Endothelial cell of umbilical vein (primary cell): ENCODE results near the gene NNT. TPM values are rescaled to one million over a fixed set of nuclear protein-coding genes. Genes with fewer than 3 reads are reported as not detected.

Source experiments
- BruUV-seq: library from RNA; stranded (reverse); fragments of 400-500 nt; replicated peaks from 2 replicates; lab custom pipeline; 2021; lab: Mats Ljungman, UMichigan
- CTCF ChIA-PET: fragments of 300-600, 350-600 bp; sonication (Branson Sonifier 250); formaldehyde crosslinking; loops from one replicate; lab custom pipeline; 2021; ENCODE audit warnings: antibody characterized with exemption, inconsistent platforms; lab: Charles Lee
- POLR2A ChIA-PET: fragments of 300-600, 350-600 bp; sonication (Branson Sonifier 250); formaldehyde crosslinking; loops from one replicate; lab custom pipeline; 2021; ENCODE audit warnings: antibody characterized with exemption, inconsistent platforms; lab: Charles Lee
- DNase-seq: peaks from one replicate; pipeline ENCODE4 v3.0.0-alpha.2; 2011; ENCODE audit warnings: low read depth, low spot score
- FAIRE-seq: peaks from 2 replicates; lab custom pipeline; 2011; peaks lifted over from hg19 to GRCh38; lab: Jason Lieb, UNC
- H2AFZ ChIP-seq: 2 replicates; pipeline ENCODE4 v1.6.0; 2012; ENCODE audit warnings: low read depth, low read length, control low read depth, inconsistent platforms
- H3K27ac ChIP-seq: 2 replicates; pipeline ENCODE4 v1.5.1; 2011; ENCODE audit warnings: low read depth, mild to moderate bottlenecking, control low read depth, low read length, moderate library complexity; ENCODE audit not compliant: insufficient read depth
- H3K27me3 ChIP-seq, 2 experiments: 2 replicates each; pipeline versions ENCODE4 v1.6.0 to v1.6.1; 2011; ENCODE audit warnings: low read length in 2 of 2, mixed read lengths in 1 of 2; ENCODE audit not compliant: control insufficient read depth in 2 of 2, insufficient read depth in 2 of 2
- H3K36me3 ChIP-seq, 2 experiments: 2 replicates in 1 of 2; 3 replicates in 1 of 2; pipeline ENCODE4 v1.5.1; 2011; ENCODE audit warnings: low read length in 2 of 2, mild to moderate bottlenecking in 1 of 2, moderate library complexity in 1 of 2; ENCODE audit not compliant: control insufficient read depth in 2 of 2, insufficient read depth in 2 of 2; ENCODE audit errors: extremely low read depth in 1 of 2
- H3K4me1 ChIP-seq: 3 replicates; pipeline ENCODE4 v1.5.1; 2011; ENCODE audit warnings: mild to moderate bottlenecking, low read length; ENCODE audit not compliant: control insufficient read depth, insufficient read depth; ENCODE audit errors: extremely low read depth
- H3K4me2 ChIP-seq: 2 replicates; pipeline ENCODE4 v1.6.1; 2011; ENCODE audit warnings: low read length, control low read depth, mixed read lengths; ENCODE audit not compliant: insufficient read depth
- H3K4me3 ChIP-seq, 3 experiments: fragments of 200-600 bp in 1 of 3; sonication (generic), shearing (Covaris generic) in 1 of 3; replicated peaks in 1 of 3; 2 replicates each; pipeline ENCODE4 v1.5.1; 2011 to 2016; ENCODE audit warnings: control low read depth in 3 of 3, low read length in 3 of 3, mild to moderate bottlenecking in 2 of 3, inconsistent platforms in 1 of 3, low read depth in 1 of 3, moderate library complexity in 1 of 3; ENCODE audit not compliant: insufficient read depth in 1 of 3
- H3K79me2 ChIP-seq: 2 replicates; pipeline ENCODE4 v1.6.0; 2012; ENCODE audit warnings: low read length, inconsistent platforms; ENCODE audit not compliant: control insufficient read depth, insufficient read depth
- H3K9ac ChIP-seq: replicated peaks from 2 replicates; pipeline ENCODE3; 2011; ENCODE audit warnings: low read length, control low read depth; ENCODE audit not compliant: insufficient read depth; ENCODE audit errors: extremely low read depth
- H3K9me1 ChIP-seq: replicated peaks from 3 replicates; pipeline ENCODE4 v1.6.0; 2011; ENCODE audit warnings: mild to moderate bottlenecking, low read length; ENCODE audit not compliant: control insufficient read depth, insufficient read depth; ENCODE audit errors: extremely low read depth
- H3K9me3 ChIP-seq: replicated peaks from 2 replicates; pipeline ENCODE4 v1.5.1; 2012; ENCODE audit warnings: low read length, inconsistent platforms; ENCODE audit not compliant: control insufficient read depth, insufficient read depth
- H4K20me1 ChIP-seq: replicated peaks from 2 replicates; pipeline ENCODE3; 2011; ENCODE audit warnings: mild to moderate bottlenecking, low read length; ENCODE audit not compliant: control insufficient read depth, insufficient read depth; ENCODE audit errors: extremely low read depth
- CTCF ChIP-seq, 2 donors: IDR thresholded peaks; 1 replicate in 1 of 2; 2 replicates in 1 of 2; pipeline ENCODE4 v1.5.1; 2011; ENCODE audit warnings: low read length in 2 of 2, mild to moderate bottlenecking in 2 of 2, moderate library complexity in 2 of 2, control low read depth in 1 of 2, inconsistent platforms in 1 of 2, low read depth in 1 of 2; ENCODE audit not compliant: insufficient read depth in 1 of 2; ENCODE audit errors: extremely low read depth in 1 of 2
- EZH2 ChIP-seq: IDR thresholded peaks from 2 replicates; pipeline ENCODE4 v1.6.1; 2012; ENCODE audit warnings: borderline replicate concordance, low read depth, mild to moderate bottlenecking, moderate library complexity, low read length, inconsistent platforms; ENCODE audit not compliant: severe bottlenecking
- FOS ChIP-seq: IDR thresholded peaks from 2 replicates; pipeline ENCODE4 v1.6.1; 2011; ENCODE audit warnings: mild to moderate bottlenecking, low read length, moderate library complexity, borderline replicate concordance; ENCODE audit not compliant: insufficient read depth
- GATA2 ChIP-seq: IDR thresholded peaks from 2 replicates; pipeline ENCODE4 v1.7.0; 2011; ENCODE audit warnings: low read depth, mild to moderate bottlenecking, moderate library complexity, mixed read lengths, low read length; ENCODE audit not compliant: insufficient read length, insufficient read depth
- JUN ChIP-seq: IDR thresholded peaks from 2 replicates; pipeline ENCODE4 v1.6.1; 2011; ENCODE audit warnings: borderline replicate concordance, low read depth; ENCODE audit not compliant: insufficient read length, insufficient read depth
- MAX ChIP-seq: IDR thresholded peaks from 2 replicates; pipeline ENCODE4 v1.6.1; 2011; ENCODE audit not compliant: insufficient read depth, insufficient read length
- MYC ChIP-seq: IDR thresholded peaks from one replicate; pipeline ENCODE4 v1.6.1; 2011; ENCODE audit warnings: mild to moderate bottlenecking, low read depth, low read length
- POLR2A ChIP-seq: IDR thresholded peaks from 2 replicates; pipeline ENCODE4 v1.6.1; 2012; ENCODE audit warnings: low read depth, mild to moderate bottlenecking, control low read depth, low read length
- POLR2AphosphoS5 ChIP-seq: IDR thresholded peaks from 2 replicates; pipeline ENCODE4 v1.6.1; 2012; ENCODE audit warnings: low read depth, mild to moderate bottlenecking, control low read depth, low read length, moderate library complexity; ENCODE audit not compliant: insufficient read depth
- dilution Hi-C: fragments of 300-500 bp; cut with MboI; formaldehyde crosslinking; loops from one replicate; pipeline ENCODE4 v1.15.0; 2019; ENCODE audit warnings: low sequenced_read_pairs; ENCODE audit not compliant: extremely low pct_ligation_motif_present
- intact Hi-C: fragments of 100-400 bp; cut with micrococcal nuclease; formaldehyde crosslinking; loops from one replicate; pipeline ENCODE4 v1.10.0; 2022
- polyA plus RNA-seq, 4 experiments: library from polyadenylated mRNA; depleted of rRNA in 3 of 4; stranded (reverse) in 3 of 4; unstranded in 1 of 4; fragments of >200 nt; gene quantifications; 2 replicates each; pipeline versions ENCODE4 v1.2.1 to v1.2.3, GENCODE V29; 2011 to 2012; ENCODE audit warnings: missing spikeins in 1 of 4
- total RNA-seq: library from RNA; stranded (reverse); gene quantifications from 2 replicates; pipeline ENCODE4 v1.2.3, GENCODE V29; 2021

Gene NNT
- total and polyA plus RNA-seq, 2 donors (not counting 3 experiments of a cell fraction or from before 2014, with no cell fraction given) = 38.2 to 82.5 TPM

DNA sequence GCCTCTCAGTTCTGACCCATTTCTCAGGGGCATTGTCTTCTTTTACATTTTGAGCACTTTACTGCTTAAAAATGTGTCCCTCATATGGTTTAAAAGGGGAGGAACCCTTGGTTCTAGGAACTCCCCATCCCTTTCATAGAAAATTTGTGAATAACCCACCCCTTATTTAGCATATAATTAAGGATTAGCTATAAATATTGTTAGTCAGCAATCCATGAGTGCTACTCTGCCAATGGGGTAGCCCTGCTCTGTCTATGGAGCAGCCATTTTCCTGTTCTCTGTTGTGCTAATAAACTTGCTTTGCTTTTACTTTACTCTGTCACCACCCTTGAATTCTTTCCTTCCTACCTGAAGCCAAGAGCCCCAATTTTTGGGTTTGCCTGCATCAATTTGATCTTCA lies 12.3 kb upstream of the NNT start:
- ChIA-PET POLR2A (no interaction called here), CTCF (interaction anchor here (1.2 kb wide), 1 partner anchor 35 kb away, joined by 3 read pairs; no protein-coding TSS in a partner anchor)
- Histone ChIP-seq H3K4me3 (no peak overlapping the region), H3K27ac (no peak overlapping the region), H4K20me1 (no peaks in the 10 kb centered on the region), H3K9me3 (no peaks in the 10 kb centered on the region), H3K79me2 (no peaks in the 10 kb centered on the region), H3K4me2 (no peak overlapping the region), H3K9ac (no peak overlapping the region), H3K9me1 (no peaks in the 10 kb centered on the region), H3K4me1 (no peaks in the 10 kb centered on the region), H2AFZ (no peak overlapping the region), H3K36me3 (no peaks in the 10 kb centered on the region), H3K27me3 (no peaks in the 10 kb centered on the region)
- intact Hi-C loops = no loop called here
- FAIRE-seq (no peak), DNase-seq (no peak)
- dilution Hi-C loops = no loop called here
- no peak for TF ChIP-seq JUN
- TF ChIP-seq EZH2 = no peak
- no peak for TF ChIP-seq CTCF (IDR thresholded peaks at IDR 0.05; ENCODE audit: extremely low read depth in 1 of 2, insufficient read depth in 1 of 2, low read depth in 1 of 2, low read length in 2 of 2)
- no peak for TF ChIP-seq MAX
- TF ChIP-seq MYC = no peak
- no peak for TF ChIP-seq FOS
- TF ChIP-seq GATA2 = no peak
- no peak for TF ChIP-seq POLR2AphosphoS5
- no peak for TF ChIP-seq POLR2A
- no TSS peak for BruUV-seq
